GM18873 (cell line): Measurements from ENCODE around the gene IQSEC3.
"Not testable (repeated sequence)": the region's sequence is repeated elsewhere in the genome, so short reads cannot be mapped to it uniquely, and the experiment has no call there.

Experiments used
- ATAC-seq: cut with Tn5 transposase; IDR thresholded peaks from one replicate; pipeline ENCODE4 v1.9.1; 2021; ENCODE audit warnings: mild to moderate bottlenecking, moderate library complexity, moderate number of reproducible peaks; ENCODE audit not compliant: unreplicated experiment, low FRiP score

The IQSEC3 gene

GRCh38 chr12:66428-66781 lies at the start of gene IQSEC3:
Gene IQSEC3, plus strand, starts transcription at chr12:66767. Its CDS starts 116 bp downstream, at chr12:66883.
- not testable (repeated sequence) for ATAC-seq

GRCh38 chr12:17370-18340 lies 48.9 kb upstream of the IQSEC3 start:
- ATAC-seq: not testable (repeated sequence)

DNA sequence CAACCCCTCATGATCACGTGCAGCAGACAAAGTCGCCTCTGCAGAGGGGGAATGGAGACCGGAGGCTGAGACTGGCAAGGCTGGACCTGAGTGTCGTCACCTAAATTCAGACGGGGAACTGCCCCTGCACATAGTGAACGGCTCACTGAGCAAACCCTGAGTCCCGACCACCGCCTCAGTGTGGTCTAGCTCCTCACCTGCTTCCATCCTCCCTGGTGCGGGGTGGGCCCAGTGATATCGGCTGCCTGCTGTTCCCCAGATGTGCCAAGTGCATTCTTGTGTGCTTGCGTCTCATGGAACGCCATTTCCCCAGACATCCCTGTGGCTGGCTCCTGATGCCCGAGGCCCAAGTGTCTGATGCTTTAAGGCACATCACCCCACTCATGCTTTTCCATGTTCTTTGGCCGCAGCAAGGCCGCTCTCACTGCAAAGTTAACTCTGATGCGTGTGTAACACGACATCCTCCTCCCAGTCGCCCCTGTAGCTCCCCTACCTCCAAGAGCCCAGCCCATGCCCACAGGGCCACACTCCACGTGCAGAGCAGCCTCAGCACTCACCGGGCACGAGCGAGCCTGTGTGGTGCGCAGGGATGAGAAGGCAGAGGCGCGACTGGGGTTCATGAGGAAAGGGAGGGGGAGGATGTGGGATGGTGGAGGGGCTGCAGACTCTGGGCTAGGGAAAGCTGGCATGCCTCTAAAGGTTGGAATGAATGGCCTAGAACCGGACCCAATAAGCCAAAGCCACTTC lies 47.6 kb upstream of the IQSEC3 start:
- not testable (repeated sequence) for ATAC-seq

DNA sequence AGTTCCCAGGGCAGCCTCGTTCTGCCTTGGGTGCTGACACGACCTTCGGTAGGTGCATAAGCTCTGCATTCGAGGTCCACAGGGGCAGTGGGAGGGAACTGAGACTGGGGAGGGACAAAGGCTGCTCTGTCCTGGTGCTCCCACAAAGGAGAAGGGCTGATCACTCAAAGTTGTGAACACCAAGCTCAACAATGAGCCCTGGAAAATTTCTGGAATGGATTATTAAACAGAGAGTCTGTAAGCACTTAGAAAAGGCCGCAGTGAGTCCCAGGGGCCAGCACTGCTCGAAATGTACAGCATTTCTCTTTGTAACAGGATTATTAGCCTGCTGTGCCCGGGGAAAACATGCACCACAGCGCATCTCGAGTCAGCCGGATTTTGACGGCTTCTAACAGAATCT lies 46.7 kb upstream of the IQSEC3 start:
- not testable (repeated sequence) for ATAC-seq

DNA sequence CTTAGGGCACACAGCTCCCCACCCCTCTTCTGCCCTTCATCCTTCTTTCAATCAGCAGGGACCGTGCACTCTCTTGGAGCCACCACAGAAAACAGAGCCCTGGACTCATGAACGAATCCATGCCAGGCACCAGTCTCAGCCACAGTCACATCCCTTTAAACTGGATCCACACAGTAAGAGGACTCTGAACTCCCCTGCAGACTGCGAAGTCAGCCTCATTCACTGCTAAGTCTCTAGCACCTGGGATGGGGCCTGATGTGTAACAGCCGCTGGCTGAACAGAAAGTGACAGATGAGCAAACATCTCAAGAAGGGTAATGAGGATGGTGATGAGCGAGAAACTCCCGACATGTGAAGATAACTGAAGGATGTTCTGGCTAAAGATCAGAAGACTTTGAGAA lies 45.8 kb upstream of the IQSEC3 start:
- no peak for ATAC-seq

GRCh38 chr12:21301-22189 lies 45.0 kb upstream of the IQSEC3 start:
- no peak for ATAC-seq

DNA sequence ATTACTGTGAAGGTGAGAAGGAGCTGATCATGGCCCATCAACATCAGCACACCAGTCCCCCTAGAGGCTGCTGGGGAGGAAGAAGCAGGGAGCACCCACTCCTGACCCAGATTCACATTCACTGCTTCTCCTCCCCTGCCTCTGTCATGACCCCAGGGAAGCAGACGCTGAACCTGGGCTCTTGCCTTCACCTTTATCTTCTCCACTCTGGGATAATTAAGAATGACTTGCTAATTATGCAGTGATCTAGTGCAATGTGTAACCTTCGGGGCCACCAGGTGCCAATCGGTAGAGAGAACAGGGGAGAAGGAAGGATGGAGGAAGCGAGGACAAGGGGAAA lies 44.4 kb upstream of the IQSEC3 start:
- ATAC-seq: no peak

DNA sequence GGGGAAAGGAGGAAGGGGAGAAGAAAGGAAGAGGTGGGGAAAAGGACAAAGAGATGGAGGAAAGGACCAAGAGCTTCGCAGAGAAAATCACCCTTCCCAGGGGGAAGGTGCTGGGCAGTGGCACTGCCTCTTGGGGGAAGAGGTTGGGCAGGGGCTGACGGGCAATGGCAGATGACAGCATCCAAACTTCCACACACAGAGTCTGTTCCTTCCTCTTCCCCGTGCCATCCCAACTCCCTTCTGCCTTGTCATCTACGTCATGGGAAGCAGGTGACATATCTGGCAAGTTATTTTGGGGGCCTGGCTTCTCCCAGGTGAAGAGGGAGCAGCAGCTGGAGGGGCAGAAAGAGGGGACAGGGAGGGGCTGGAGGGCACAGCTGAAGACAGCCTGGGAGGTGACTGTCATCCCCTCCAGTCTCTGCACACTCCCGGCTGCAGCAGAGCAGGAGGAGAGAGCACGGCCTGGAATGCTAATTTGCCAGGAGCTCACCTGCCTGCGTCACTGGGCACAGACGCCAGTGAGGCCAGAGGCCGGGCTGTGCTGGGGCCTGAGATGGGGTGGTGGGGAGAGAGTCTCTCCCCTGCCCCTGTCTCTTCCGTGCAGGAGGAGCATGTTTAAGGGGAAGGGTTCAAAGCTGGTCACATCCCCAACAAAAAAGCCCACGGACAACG lies 43.9 kb upstream of the IQSEC3 start:
- no peak for ATAC-seq

GRCh38 chr12:27904-28303 lies 38.7 kb upstream of the IQSEC3 start:
- not testable (repeated sequence) for ATAC-seq

GRCh38 chr12:38775-39174 lies 27.8 kb upstream of the IQSEC3 start:
- ATAC-seq: not testable (repeated sequence)

DNA sequence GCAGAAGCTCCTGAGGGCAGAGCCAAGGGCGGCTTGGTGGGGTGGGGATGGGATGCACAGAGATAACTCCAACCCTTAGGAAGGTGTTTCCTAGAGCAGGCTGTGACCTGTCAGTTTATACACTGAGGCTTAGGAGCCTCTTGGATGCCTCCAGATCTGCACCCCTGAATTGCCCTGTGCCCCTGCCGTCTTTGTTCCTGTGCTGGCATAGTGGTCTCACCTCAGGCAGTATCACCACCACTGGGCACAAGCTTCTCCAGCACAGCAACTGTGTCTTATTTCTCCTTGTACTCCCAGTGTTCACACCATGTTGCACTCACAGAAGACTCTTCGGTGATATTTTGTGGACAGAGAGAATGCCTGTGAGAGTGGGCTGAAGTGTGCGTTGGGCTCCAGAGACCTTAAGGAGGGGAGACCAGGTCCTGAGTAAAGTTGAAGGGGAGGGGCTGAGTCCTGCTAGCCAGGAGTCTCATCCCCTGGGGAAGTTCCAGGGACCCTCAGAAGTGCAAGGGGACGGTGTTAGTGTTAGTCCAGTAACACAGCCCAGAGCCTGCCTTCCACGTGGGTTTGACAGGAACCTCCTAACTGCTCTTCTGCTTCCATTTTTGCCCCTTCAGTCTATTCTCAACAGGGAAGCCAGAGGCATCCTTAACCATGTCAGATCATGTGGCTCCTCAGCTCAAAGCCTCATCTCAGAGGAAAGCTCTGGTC lies 26.9 kb upstream of the IQSEC3 start:
- ATAC-seq: not testable (repeated sequence)

DNA sequence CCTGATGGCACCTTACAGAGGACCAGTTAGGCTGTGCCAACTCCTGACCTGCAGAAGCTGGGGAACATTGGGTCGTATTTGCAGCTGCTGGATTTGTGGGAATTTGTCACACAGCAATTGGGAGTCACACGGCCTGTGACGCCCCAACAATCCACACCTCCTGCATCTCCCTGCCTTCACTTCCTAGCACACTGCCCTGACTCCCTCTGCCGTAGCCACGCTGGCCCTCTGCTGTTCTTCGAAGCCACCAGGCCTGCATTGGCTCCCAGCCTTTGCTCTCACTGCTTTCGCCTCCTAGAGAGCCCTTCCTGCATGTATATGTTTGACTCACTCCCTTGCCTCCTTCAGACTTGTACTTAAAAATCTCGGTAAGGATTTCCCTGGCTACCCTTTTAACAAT lies 22.2 kb upstream of the IQSEC3 start:
- ATAC-seq: not testable (repeated sequence)

- ATAC-seq: not testable (repeated sequence)
Observed at GRCh38 chr12:45235-45990, 21.2 kb upstream of the IQSEC3 start.

DNA sequence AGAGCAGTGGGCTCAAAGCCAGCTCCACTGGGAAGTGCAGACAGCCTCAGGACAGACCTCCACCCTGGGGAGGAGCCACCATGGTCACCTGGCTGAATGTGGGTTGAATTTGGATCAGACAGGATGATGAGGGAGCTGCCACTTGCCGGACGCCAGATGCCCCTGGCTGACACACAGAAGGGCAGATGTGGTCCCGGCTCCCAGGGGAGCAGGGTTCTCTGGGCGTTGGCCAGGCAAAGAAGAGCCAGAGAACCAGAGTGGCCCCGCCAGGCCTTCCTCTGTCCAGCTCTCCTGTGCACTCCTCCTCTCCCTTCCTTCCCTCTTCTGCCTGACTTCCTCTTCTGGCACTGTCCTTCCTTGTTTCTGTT lies 20.6 kb upstream of the IQSEC3 start:
- not testable (repeated sequence) for ATAC-seq

GRCh38 chr12:46542-46941 lies 20.0 kb upstream of the IQSEC3 start:
- ATAC-seq: not testable (repeated sequence)

GRCh38 chr12:47699-48226 lies 18.8 kb upstream of the IQSEC3 start:
- ATAC-seq: not testable (repeated sequence)

DNA sequence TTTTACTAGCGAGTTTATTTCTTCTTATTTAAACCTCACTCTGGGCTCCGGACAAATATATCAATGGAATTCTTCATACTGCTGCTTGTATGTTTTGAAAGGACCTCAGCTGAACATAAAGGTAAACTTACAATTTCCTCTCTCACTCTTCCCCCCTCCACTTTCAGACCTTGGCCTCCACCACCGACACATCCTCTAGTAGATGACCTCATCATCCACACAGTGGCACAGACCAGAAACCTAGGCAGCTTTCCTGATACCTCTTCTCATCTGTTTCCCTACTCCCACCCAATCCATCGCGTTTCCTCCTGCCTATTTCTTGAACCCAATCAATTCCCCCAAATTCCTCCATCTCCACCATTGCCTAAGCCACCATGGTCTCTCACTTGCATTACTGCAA lies 17.4 kb upstream of the IQSEC3 start:
- not testable (repeated sequence) for ATAC-seq

GRCh38 chr12:51087-51486 lies 15.5 kb upstream of the IQSEC3 start:
- ATAC-seq: not testable (repeated sequence)
